Measurements from ENCODE around the gene TRIM46.
"Not testable (repeated sequence)": the region's sequence is repeated elsewhere in the genome, so short reads cannot be mapped to it uniquely, and the experiment has no call there.

The TRIM46 gene

DNA sequence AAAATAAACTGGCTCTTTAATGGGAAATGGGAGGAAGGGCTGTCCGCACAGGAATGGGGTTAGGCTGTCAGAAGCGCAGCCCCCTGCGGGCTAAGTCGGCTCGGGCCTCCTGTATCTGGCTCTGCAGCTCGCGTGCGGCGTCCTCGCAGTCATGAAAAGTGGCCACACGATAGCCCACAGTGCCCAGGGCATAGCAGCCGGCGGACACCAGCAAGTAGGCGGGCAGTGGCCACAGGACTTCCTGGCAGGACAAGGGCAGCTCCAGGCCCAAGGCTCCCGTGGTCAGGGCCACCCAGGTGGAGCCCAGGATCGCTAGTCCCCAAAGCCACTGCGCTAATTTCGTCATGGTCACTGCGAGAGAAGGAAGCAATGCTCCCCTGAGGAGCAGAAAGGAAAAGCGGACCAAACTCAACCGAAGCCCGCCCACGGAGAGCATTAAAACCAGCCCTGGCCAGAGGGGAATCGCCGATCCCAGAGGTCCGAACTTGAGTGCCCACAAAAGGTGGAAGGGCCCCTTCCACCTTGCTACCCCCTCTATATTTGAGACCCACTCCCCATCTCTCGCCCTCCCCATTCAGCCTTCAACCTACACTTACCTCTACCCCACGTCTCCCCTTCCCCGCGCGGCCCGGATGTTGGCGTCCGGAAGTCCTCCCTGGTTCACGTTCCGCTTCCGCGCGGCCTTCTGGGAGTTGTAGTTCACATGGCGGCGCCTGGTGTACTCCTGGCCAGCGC lies 33.6 kb upstream of the TRIM46 start, which contains the start of gene DPM3:
DPM3 (minus strand) TSS at position 637 of the 735 bp plus-strand sequence; CDS start at position 346, 291 bp downstream.
- DNase-seq, result peak; percentile 72

GRCh38 chr1:155140630-155140953 lies 33.1 kb upstream of the TRIM46 start:
- DNase-seq, result no peak

DNA sequence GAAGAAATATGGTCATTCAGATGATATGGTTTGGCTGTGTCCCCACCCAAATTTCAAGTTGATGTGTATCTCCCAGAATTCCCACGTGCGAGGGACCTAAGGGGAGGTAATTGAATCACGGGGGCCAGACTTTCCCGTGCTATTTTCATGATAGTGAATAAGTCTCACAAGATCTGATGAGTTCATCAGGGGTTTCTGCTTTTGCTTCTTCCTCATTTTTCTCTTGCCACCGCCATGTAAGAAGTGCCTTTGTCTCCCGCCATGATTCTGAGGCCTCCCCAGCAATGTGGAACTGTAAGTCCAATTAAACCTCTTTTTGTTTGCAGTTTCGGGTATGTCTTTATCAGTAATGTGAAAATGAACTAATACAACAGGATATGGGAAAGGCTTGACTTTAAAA lies 31.9 kb upstream of the TRIM46 start:
- DNase-seq, result no peak

GRCh38 chr1:155145491-155145890 lies 28.2 kb upstream of the TRIM46 start:
- no peak for DNase-seq

GRCh38 chr1:155155996-155156643 lies 17.5 kb upstream of the TRIM46 start:
- DNase-seq, result not testable (repeated sequence)

GRCh38 chr1:155158991-155159390 lies 14.7 kb upstream of the TRIM46 start:
- DNase-seq, result no peak

DNA sequence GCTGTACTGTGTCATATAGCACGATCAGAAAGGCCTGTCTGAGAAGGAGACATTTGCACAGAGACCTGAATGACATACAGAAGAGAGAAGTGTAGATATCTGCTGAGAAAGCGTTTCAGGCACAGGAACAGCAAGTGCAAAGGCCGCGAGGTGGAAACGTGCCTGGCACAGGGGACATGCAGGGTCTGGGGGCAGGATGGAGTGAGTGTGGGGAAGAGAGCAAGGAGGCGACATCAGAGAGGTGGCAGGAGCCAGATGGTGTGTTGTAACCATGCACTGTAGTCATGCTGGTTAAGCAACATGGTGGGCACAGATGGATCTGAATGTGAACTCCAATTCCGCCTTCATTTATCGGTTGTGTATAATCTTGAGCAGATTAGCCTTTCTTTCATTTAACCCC lies 13.5 kb upstream of the TRIM46 start:
- no peak for DNase-seq

DNA sequence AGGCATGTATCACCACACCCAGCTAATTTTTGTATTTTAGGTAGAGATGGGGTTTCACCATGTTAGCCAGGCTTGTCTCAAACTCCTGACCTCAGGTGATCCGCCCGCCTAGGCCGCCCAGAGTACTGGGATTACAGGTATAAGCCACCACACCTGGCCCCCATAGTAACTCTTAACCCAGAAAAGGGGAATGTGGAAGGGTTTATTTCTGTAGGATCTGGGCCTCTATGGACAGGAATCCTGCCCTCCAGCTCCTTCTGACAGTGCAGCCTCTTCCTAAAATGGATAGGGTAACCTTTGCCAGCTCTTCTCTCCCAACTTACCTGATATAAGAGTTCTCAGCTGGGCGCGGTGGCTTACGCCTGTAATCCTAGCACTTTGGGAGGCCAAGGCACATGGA lies 11.0 kb upstream of the TRIM46 start:
- not testable (repeated sequence) for DNase-seq

DNA sequence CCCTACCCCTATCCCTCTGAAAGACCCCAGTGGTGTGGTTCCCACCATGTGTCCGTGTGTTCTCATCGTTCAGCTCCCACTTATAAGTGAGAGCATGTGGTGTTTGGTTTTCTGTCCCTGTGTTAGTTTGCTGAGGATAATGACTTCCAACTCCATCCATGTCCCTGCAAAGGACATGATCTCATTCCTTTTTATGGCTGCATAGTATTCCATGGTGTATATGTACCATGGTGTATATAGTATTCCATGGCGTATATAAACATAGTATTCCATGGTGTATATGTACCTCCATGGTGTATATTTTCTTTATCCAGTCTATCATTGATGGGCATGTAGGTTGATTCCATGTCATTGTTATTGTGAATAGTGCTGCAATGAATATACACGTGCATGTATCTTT lies 9.9 kb upstream of the TRIM46 start:
- not testable (repeated sequence) for DNase-seq

GRCh38 chr1:155164625-155165024 lies 9.0 kb upstream of the TRIM46 start:
- not testable (repeated sequence) for DNase-seq

DNA sequence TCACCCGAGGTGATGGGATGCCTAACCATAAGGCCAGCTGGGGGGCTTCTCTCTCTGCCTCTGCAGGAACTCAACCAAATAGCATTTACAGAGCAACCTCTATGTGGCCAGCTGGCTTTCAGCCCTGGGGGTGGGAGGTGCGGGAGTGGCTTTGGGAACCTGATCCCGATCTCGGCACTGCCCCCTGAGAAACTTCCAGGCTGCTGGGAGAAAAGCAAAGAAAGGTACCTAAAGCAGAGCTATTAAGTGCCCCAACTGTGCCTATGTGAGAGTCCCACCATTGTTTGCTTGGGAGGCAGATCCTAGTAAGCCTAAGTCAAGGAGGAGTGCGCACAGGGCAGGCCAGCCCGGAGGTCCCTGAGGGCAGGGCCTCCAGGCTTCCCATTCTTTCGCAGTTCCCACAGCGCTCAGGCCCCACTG lies 7.6 kb upstream of the TRIM46 start:
- no peak for DNase-seq

DNA sequence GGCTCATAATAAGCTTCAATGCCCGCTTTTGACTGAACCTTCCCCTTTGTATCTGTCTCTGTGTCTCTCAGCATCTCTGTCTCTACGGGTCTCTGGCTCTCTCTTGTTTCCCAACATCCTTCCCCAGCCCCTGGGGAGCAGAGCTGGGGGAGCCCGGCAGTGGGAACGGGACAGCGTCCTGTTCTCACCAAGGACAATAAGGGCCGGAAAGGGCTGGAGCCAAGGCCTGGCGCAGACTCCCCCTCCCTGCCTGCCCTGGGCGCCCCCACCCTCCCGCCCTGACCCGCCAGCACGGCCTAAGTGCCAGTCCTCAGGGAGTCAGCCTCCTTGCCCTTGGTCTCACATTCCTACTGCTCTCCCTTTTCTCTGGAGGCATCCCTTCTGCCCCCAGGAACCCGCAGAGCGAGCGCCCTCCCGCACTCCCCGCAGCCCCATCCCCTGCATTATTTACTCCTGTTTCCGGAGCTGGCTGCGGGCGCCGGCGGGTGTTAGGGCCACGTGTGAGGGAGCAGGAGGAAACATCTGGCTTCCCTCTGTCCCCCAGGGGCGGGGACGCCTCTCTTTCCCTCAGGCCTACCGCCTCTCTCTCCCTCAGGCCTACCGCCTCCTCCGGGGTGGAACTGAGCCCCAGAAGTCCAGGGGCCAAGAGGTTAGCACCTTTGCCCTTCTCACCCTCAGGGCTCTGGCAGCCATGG lies 7.0 kb upstream of the TRIM46 start:
- DNase-seq, result no peak

- peak; percentile 63 for DNase-seq
These were observed 6.2 kb upstream of the TRIM46 start for GRCh38 chr1:155167166-155168104.

DNA sequence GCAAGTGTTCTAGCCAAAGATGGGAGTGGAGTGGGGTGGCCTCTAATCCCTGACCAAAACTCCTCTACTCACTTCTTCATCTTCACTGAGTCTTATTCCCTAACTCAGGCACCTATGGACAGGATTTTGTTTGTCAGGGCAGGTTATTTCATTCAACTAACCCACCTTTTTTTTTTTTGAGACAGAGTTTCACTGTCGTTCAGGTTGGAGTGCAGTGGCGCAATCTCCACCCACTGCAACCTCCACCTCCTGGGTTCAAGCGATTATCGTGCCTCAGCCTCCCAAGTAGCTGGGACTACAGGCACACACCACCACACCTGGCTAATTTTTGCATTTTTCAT lies 5.6 kb upstream of the TRIM46 start:
- not testable (repeated sequence) for DNase-seq

- DNase-seq, result no peak
These were observed 5.0 kb upstream of the TRIM46 start for GRCh38 chr1:155168456-155169210.

GRCh38 chr1:155169541-155169940 lies 4.1 kb upstream of the TRIM46 start:
- DNase-seq, result no peak

GRCh38 chr1:155170101-155170785 lies 3.4 kb upstream of the TRIM46 start:
- no peak for DNase-seq

DNA sequence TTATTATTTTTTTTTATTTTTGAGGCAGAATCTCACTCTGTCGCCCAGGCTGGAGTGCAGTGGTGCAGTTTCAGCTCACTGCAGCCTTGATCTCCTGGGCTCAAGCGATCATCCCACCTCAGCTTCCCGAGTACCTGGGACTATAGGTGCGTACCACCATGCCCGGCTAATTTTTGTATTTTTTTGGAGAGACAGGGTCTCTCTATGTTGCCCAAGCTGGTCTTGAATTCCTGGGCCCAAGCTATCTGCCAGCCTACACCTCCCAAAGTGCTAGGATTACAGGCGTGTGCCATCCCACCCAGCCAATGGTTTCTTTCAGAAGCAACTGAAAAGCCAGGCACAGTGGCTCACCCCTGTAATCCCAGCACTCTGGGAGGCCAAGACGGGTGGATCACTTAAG lies 2.8 kb upstream of the TRIM46 start:
- no peak for DNase-seq

- DNase-seq, result no peak
These were observed 1.6 kb upstream of the TRIM46 start for GRCh38 chr1:155171836-155172731.

DNA sequence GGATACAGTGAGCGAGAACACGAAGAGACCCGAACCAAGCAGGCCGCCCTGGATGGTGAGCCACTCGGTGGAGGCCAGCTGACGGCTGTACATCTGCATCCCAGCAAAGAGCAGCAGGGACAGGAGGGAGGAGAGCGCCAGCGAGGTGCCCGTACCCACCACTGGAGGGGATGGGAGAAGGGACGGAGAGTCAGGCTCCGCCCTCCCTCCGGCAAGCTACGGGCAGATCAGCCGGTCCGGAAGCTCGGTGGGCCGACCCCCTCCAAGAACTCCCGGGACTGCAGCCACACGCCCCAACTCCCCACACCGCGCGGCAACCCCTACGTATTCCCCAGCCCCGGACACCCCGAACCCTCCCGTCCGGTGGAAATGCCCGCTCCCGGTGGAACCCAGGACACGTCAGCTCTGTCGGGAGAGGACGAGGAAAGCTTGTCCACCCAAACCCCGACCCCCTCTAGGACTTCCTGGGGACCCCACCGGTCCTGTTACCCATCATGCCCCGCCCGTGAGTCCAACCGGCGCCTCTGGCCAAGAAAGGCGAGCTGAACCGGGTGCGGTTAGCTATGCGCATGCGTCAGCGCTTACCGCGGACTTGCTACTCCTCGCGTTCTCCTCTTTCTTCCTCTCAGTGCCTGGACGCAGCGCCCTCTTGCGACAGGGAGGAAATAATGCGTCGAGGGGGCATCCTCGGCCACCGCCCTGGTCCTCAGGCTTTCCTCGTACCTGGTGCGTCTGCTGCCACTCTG lies 744 bp upstream of the TRIM46 start, which contains the start of gene KRTCAP2:
KRTCAP2 (minus strand) TSS at position 573 of the 746 bp plus-strand sequence; CDS start at position 493, 80 bp downstream.
- peak; percentile 95 for DNase-seq

All from NK-92 treated with Interleukin-12 subunit alpha and Interleukin-12 subunit beta, amount 100 ng/mL, for 24 hours (cell line).